ENCODE data around the gene USP44. TPM values are rescaled to one million over a fixed set of nuclear protein-coding genes. Genes with fewer than 3 reads are reported as not detected.
A peak's percentile ranks its signal among the peaks of the same experiment; 100 is the strongest.

Gene USP44
- total and polyA plus RNA-seq, 2 of the 13 experiments (the other 11 are each of a cell fraction or from before 2014, with no cell fraction given) = 0.05 to 0.07 TPM

- TF ChIP-seq AKNA (CRISPR knock-in tag; IDR thresholded peaks at IDR 0.05; ENCODE audit: borderline replicate concordance) (no peak), ZFP36L2 (CRISPR knock-in tag; IDR thresholded peaks at IDR 0.05) (no peak), RBAK (CRISPR knock-in tag; IDR thresholded peaks at IDR 0.05) (no peak)
Observed at GRCh38 chr12:95492462-95492861, 58.8 kb downstream of the USP44 start (continued).

DNA sequence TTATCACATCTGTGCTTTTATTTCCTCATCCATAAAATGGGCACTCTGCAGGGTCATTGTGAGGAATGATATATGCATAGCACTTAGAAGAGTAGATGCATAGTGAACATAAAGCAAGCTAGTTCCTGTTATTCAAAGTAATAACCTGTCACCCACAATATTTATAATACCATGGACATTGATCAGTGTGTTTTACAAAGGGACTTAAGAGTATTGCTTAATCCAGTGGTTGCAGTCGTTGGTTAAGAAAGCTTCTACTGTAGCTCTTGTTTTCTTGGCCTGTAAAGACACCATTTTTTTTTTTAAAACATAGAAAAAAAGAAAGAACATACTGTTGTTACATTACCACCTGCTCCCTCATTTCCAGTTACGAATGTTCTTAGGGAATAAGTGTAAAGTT lies 64.3 kb downstream of the USP44 start:
- Histone ChIP-seq H3K9ac (ENCODE audit: insufficient read depth, low read depth, low read length) (no peak overlapping the region), H3K4me2 (ENCODE audit: low read depth, low read length) (no peak overlapping the region), H2AFZ (ENCODE audit: low read length) (no peak overlapping the region), H3K27me3 (ENCODE audit: control insufficient read depth in 1 of 2, insufficient read depth in 2 of 2, low read length in 2 of 2) (no peaks in the 10 kb centered on the region), H3K79me2 (ENCODE audit: insufficient read depth, low read length) (peaks cover 18% of the 10 kb centered on the region), H3K27ac (ENCODE audit: extremely low read length, insufficient read depth, low read length) (no peak overlapping the region), H3K4me3 (replicated peaks in 1 of 3; ENCODE audit: insufficient read depth in 1 of 3, low read depth in 2 of 3, low read length in 3 of 3) (no peak overlapping the region), H3K36me3 (replicated peaks in 1 of 2; ENCODE audit: control insufficient read depth in 1 of 2, insufficient read depth in 2 of 2, low read length in 2 of 2) (peaks cover 3 to 64% of the 10 kb centered on the region in 2 experiments), H3K4me1 (ENCODE audit: insufficient read depth, low read length) (peaks cover 12% of the 10 kb centered on the region), H4K20me1 (ENCODE audit: insufficient read depth, low read length) (peaks cover 2% of the 10 kb centered on the region; the same call in 1 of the 2 replicates), H3K9me3 (ENCODE audit: low read length) (no peaks in the 10 kb centered on the region)
- in situ Hi-C loops (cut with HindIII; ENCODE audit: extremely low pct_ligation_motif_present, low pct_unique_long_range_greater_than_20kb) = no loop called here
- ATAC-seq (no peak), DNase-seq (ENCODE audit: low spot score) (no peak), FAIRE-seq (no peak)
- POLR2A ChIA-PET = interaction anchor here (1.7 kb wide), 1 partner anchor 13 kb away, joined by 6 read pairs; the partner anchor contains the start of gene METAP2
- intact Hi-C loops (cut with micrococcal nuclease; ENCODE audit: unreplicated experiment) = no loop called here
- 78% methylated on average over 2 of the region's 2 CpGs for WGBS (ENCODE audit: low lambda C conversion rate)
- TF ChIP-seq AFF4 (CRISPR knock-in tag; IDR thresholded peaks at IDR 0.05) (no peak), ATRX (CRISPR knock-in tag; IDR thresholded peaks at IDR 0.05; ENCODE audit: borderline replicate concordance) (no peak), ZNF629 (CRISPR knock-in tag; conservative IDR thresholded peaks at IDR 0.05) (0 out of 2 replicates have a peak, but pooled peaks have one; percentile 45), MBNL3 (CRISPR knock-in tag; conservative IDR thresholded peaks at IDR 0.05) (no peak), ZNF709 (CRISPR knock-in tag; IDR thresholded peaks at IDR 0.05) (no peak), ZMAT3 (CRISPR knock-in tag; conservative IDR thresholded peaks at IDR 0.05) (no peak), NFRKB (IDR thresholded peaks at IDR 0.05) (no peak)
- TF ChIP-seq, protein P1, sequence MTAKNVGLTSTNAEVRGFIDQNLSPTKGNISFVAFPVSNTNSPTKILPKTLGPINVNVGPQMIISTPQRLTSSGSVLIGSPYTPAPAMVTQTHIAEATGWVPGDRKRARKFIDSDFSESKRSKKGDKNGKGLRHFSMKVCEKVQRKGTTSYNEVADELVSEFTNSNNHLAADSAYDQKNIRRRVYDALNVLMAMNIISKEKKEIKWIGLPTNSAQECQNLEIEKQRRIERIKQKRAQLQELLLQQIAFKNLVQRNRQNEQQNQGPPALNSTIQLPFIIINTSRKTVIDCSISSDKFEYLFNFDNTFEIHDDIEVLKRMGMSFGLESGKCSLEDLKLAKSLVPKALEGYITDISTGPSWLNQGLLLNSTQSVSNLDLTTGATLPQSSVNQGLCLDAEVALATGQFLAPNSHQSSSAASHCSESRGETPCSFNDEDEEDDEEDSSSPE (CRISPR knock-in tag; IDR thresholded peaks at IDR 0.05) = no peak
- BruUV-seq (replicated peaks) = no TSS peak
- CTCF ChIA-PET (ENCODE audit: low intra/inter-chr PET ratio, low total read pairs) = no interaction called here

Data from HepG2 (cell line).